Spinal cord (tissue), 10 donors: ENCODE results near the gene CADPS. TPM values are rescaled to one million over a fixed set of nuclear protein-coding genes. Genes with fewer than 3 reads are reported as not detected.
A peak's percentile ranks its signal among the peaks of the same experiment; 100 is the strongest.

Source experiments
- DNase-seq, 6 donors: peaks; one replicate each; pipeline versions ENCODE4 v3.0.0 to v3.0.0-alpha.2; 2013 to 2015; ENCODE audit warnings: low spot score in 6 of 6, low read depth in 4 of 6
- H3K27ac ChIP-seq: one replicate; pipeline ENCODE4 v1.5.1; 2013; ENCODE audit warnings: low read depth, low read length, control low read depth
- H3K27me3 ChIP-seq: one replicate; pipeline ENCODE4 v1.6.1; 2013; ENCODE audit warnings: low read length; ENCODE audit not compliant: control insufficient read depth, insufficient read depth
- H3K36me3 ChIP-seq: one replicate; pipeline ENCODE4 v1.6.1; 2013; ENCODE audit warnings: low read length; ENCODE audit not compliant: control insufficient read depth, insufficient read depth
- H3K4me1 ChIP-seq: one replicate; pipeline ENCODE4 v1.6.1; 2013; ENCODE audit warnings: low read length; ENCODE audit not compliant: control insufficient read depth, insufficient read depth
- H3K4me3 ChIP-seq: one replicate; pipeline ENCODE4 v1.5.1; 2013; ENCODE audit warnings: low read depth, low read length, control low read depth
- H3K9me3 ChIP-seq: one replicate; pipeline ENCODE4 v1.6.1; 2013; ENCODE audit warnings: low read length; ENCODE audit not compliant: control insufficient read depth, insufficient read depth
- WGBS: methylation state at CpG from one replicate; pipeline ENCODE4 v1.1.5; 2013; ENCODE audit warnings: missing lambda C conversion rate; ENCODE audit not compliant: insufficient coverage; 5-methylcytosine and 5-hydroxymethylcytosine counted together
- polyA plus RNA-seq, 2 donors: library from polyadenylated mRNA; unstranded; fragments of 120-200 nt; gene quantifications; one replicate each; pipeline ENCODE4 v1.2.1, GENCODE V29; 2013; ENCODE audit not compliant: insufficient read length in 2 of 2
- total RNA-seq, 2 donors: library from RNA; depleted of rRNA in 1 of 2; stranded (reverse); fragments of 120-200 nt in 1 of 2; fragments of >200 nt in 1 of 2; gene quantifications; one replicate each; pipeline versions ENCODE4 v1.2.3 to v1.2.4, GENCODE V29; 2013 to 2014
- donor health status: healthy.

Gene CADPS
- total and polyA plus RNA-seq, 4 donors, result 79.7 to 251 (median 198) TPM

DNA sequence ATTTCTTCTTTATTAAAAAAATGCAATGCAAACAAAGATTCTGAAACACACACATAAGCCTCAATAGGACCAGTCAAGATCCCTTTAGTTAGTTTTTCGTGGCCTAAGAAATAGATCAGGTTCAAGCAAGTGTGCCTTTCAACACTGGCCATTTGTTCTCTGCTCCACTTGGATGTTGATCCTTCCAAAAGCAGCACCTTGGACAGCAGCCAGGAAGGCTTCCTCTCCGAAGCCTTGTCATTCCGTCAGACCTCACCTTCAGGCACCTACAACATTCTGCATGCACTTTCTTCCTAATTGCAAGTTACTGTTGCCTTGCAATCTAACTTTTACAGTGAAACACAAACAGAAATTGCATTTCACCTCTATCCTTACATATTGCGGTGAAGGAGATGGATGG, 346.0 kb downstream of the CADPS start:
- Histone ChIP-seq H3K27ac (no peak overlapping the region), H3K27me3 (no peaks in the 10 kb centered on the region)

DNA sequence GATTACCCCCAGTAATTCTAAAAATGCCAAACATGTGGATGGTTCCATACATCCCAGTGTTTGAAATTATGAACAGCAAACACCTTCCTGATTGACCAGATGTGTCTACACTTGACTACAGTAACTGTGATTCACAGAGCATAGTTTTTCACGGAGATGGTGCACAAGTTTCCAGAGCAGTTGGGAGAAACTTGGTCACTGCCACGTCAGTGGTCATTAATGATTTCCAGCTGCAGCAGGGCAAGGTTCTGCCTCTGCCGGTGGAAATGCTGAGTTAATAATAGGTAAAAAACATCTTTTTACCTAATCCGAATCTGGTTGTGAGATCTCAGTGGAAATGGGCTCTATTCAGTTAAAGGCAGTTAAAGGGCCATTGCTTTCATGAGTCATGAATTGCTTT, 347.7 kb downstream of the CADPS start:
- no peaks in the 10 kb centered on the region for H3K9me3 ChIP-seq
- no peak overlapping the region for H3K27ac ChIP-seq
- peaks cover under 1% of the 10 kb centered on the region for H3K36me3 ChIP-seq
- no peaks in the 10 kb centered on the region for H3K27me3 ChIP-seq
- no peak overlapping the region for H3K4me3 ChIP-seq
- no peaks in the 10 kb centered on the region for H3K4me1 ChIP-seq
- 60% methylated on average over 1 of the region's 4 CpGs for WGBS
- DNase-seq, result no peak

More for the DNA sequence above, 346.0 kb downstream of the CADPS start:
- H3K9me3 ChIP-seq, result no peaks in the 10 kb centered on the region
- peak in 2 of 6 donors; percentile 39 to 60 for DNase-seq
- no peak overlapping the region for H3K4me3 ChIP-seq
- H3K36me3 ChIP-seq, result peaks cover 4% of the 10 kb centered on the region
- no peaks in the 10 kb centered on the region for H3K4me1 ChIP-seq
- WGBS, result 36% methylated on average over 4 of the region's 4 CpGs

DNA sequence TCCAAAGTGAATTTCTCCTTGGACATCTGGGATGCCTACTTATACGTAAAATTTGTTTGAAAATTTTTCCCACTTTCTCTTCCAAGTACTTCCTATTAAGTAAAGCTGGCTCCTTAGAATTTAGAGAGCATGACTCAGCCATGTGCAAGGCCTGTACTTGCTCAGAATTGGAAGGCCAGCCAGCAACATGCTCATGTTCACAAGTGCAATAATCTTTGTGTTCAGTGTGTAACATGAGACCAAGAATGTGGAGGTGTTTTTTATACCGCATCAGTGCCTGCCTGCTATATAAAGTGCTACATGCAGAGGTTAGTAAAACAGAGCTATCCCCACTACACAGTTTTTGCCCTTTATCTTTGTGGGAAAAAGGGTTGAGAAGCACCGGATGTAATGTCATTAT, 349.9 kb downstream of the CADPS start:
- Histone ChIP-seq H3K4me3 (no peak overlapping the region), H3K36me3 (no peaks in the 10 kb centered on the region), H3K9me3 (no peaks in the 10 kb centered on the region), H3K27me3 (no peaks in the 10 kb centered on the region), H3K27ac (no peak overlapping the region), H3K4me1 (no peaks in the 10 kb centered on the region)
- WGBS, result 80% methylated on average over 1 of the region's 3 CpGs
- no peak for DNase-seq

DNA sequence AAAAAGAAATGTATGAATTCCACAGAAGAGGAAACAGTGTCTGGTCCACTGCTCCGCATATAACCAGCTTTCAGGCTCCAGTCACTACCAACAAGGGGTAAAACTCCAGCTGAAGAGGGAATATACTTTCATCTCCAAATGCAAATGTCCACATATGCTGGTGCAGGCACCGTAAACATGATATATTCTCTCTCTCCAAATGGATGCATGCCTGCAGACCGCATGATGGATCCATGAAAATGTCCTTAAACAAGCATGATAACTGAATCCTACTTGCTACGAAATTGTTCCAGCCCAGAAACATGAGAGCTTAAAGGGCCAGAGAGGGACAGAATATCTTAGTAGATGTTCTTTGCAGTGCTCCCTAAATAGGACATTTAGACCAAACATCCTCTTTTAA, 351.5 kb downstream of the CADPS start:
- peak in 1 of 6 donors; percentile 56 for DNase-seq
- WGBS, result 79% methylated on average over 2 of the region's 4 CpGs

DNA sequence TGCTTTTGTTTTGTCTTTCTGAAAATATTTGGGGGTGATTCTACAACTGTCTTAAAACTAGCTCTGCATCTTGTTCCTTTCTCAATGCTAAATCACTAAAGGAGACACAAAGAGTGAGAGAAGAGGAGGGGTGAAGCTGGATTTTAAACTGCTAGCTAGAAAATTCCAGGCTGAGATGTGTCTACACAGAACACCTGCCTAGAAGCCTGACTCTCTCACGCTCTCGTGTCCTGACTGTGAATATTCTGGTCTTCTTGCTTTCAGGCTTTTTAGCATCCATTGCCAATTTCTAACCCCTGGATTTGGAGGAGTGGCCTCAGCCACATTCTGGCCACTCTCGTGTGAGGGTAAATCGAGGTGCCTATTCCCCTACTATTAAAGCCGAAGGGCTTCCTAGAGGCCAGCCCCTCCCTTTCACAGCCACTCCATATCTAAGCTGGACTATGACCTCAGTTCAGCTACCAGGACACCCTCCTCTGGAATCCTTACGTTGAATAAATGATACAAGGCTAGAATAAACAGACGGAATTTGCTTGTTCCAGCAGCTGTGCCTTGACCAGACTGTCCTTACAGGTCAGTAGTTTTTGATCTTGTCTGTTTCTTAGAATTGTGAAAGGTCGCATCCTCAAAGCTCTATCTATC, 353.6 kb downstream of the CADPS start:
- H3K9me3 ChIP-seq, result no peaks in the 10 kb centered on the region
- no peaks in the 10 kb centered on the region for H3K36me3 ChIP-seq
- WGBS, result 92% methylated on average over 7 of the region's 8 CpGs
- H3K27ac ChIP-seq, result no peak overlapping the region
- H3K4me3 ChIP-seq, result no peak overlapping the region
- no peaks in the 10 kb centered on the region for H3K27me3 ChIP-seq
- no peak for DNase-seq
- H3K4me1 ChIP-seq, result no peaks in the 10 kb centered on the region

More for the DNA sequence above, 351.5 kb downstream of the CADPS start:
- Histone ChIP-seq H3K9me3 (no peaks in the 10 kb centered on the region), H3K27me3 (no peaks in the 10 kb centered on the region), H3K27ac (no peak overlapping the region), H3K36me3 (no peaks in the 10 kb centered on the region), H3K4me1 (no peaks in the 10 kb centered on the region), H3K4me3 (no peak overlapping the region)

DNA sequence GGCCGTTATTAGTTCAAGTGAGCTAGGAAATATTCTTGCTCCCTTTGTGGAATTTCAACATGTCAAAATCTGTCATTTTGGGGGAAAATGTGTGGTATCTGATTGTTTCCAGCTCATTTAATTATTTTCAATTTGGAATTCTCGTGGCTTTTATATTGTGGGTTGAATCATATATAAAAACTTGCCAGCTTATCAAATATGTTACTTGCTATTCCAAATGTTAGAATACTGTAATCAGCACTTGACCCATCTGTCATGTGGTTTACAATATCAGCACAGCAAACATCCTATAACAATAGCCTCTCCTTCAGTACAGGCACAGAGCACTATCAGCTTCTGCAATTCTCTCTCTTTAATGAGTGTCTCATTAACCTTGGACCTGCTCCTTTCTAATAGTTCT, 371.7 kb downstream of the CADPS start:
- Histone ChIP-seq H3K4me3 (no peak overlapping the region), H3K27me3 (no peaks in the 10 kb centered on the region), H3K9me3 (no peaks in the 10 kb centered on the region), H3K4me1 (no peaks in the 10 kb centered on the region), H3K27ac (no peak overlapping the region), H3K36me3 (no peaks in the 10 kb centered on the region)
- WGBS, result no CpG with 5 or more reads among the region's 2 CpGs
- peak in 2 of 6 donors; percentile 49 to 54 for DNase-seq

DNA sequence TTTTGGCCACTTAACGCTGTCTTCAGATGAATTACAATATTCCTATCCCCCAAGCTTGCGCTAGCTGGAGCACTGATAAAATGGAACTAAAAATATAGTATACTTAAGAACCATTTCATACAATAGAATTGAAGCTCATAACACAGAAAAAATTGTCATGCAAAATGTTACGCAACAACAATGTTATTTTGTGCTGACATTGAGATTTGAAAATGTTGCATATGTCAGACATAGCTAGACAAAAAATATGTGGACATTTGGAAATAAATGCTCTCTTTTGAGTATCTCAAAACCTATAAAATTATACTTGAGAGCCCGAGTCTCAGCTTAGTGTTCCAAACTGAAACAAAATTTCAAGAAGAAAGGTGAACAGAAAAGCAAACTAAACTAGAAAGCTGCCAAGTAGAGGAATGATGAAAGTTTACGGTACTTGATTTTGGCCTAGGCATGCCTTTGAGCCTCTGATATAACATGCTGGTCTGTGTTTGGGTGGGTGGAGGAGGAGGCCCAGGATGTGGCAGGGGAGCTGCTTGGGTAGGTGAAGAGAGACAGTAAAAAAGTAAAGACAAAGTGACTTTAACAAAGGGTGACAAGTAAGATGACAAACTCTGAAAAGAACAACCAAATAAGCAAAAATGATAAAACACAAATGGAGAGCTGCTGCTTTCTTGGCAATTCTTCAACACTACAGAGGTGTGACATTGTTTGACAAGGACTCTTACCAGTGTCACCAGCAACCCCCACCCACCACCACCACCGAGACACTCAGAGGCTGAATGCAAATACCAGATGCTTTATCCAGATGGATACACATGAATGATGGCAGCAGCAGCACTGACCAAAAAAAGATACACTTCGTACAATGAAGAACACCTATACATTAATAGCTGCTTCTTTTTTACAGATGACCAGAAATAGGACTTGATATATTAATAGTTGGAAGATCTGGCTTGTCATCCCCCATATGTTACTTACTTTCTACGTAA, 372.6 kb downstream of the CADPS start:
- no peak for DNase-seq
- Histone ChIP-seq H3K9me3 (no peaks in the 10 kb centered on the region), H3K4me3 (no peak overlapping the region), H3K4me1 (no peaks in the 10 kb centered on the region), H3K27ac (no peak overlapping the region), H3K36me3 (no peaks in the 10 kb centered on the region), H3K27me3 (no peaks in the 10 kb centered on the region)
- 76% methylated on average over 2 of the region's 8 CpGs for WGBS

DNA sequence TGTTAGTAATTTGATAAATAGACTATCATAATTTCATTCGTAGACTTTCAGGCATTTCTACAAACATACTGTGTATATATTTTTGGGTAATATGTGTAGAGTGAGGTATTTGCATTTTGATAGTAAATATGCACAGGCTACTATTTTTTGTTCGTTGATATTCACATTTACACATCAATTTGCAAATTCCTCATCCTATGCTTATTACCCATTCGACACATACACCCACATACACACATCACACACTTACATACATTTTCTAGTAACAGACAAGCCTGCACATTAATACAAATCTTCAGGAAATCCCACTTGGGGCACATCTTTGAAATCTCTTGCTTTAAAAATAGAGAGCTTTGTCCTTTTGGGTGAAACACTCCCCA, 373.9 kb downstream of the CADPS start:
- Histone ChIP-seq H3K4me3 (no peak overlapping the region), H3K27me3 (no peaks in the 10 kb centered on the region), H3K9me3 (no peaks in the 10 kb centered on the region), H3K27ac (no peak overlapping the region), H3K4me1 (no peaks in the 10 kb centered on the region), H3K36me3 (no peaks in the 10 kb centered on the region)
- 100% methylated on average over 1 of the region's 3 CpGs for WGBS
- no peak for DNase-seq

DNA sequence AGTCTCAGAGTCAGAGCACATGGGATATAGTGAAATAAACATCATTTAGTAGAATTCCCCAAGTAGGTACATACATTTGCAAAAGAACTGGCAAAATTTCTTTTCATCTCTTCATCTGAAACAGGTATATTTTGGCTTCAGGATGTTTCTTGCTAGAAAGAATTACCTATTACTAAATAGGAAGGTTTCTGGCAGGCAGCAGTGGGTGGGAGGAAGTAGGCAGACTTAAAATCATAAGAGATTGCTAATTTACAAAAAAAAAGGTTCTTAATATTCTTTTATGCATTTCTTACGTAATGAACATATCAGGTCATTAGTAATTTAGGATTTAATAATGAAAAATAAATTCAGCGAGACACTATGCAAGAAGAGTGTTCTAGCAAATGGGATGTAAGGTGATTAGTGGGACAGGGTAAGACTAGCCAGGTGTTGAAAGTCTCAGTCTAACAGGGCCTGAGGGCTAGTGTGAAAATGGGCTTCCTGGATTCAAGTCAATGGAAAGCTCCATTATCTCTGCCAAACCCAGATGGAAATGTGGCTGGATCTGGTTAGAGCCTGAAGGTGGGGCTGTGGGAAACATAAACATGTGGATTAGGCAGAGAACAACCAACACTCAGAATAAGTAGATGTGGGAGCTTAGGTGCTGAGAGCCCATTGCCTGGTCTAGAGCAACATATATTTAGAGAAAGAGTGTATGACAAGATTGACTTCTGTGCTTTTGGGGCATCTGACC, 374.5 kb downstream of the CADPS start:
- no peaks in the 10 kb centered on the region for H3K36me3 ChIP-seq
- 100% methylated on average over 1 of the region's 2 CpGs for WGBS

More for the DNA sequence above, 374.5 kb downstream of the CADPS start:
- DNase-seq, result no peak
- Histone ChIP-seq H3K4me3 (no peak overlapping the region), H3K9me3 (no peaks in the 10 kb centered on the region), H3K27ac (no peak overlapping the region), H3K27me3 (no peaks in the 10 kb centered on the region), H3K4me1 (no peaks in the 10 kb centered on the region)
